CD14-positive monocyte (primary cell): ENCODE measurements around the gene KIAA1549. TPM values are rescaled to one million over a fixed set of nuclear protein-coding genes. Genes with fewer than 3 reads are reported as not detected.
"Not testable (repeated sequence)": the region's sequence is repeated elsewhere in the genome, so short reads cannot be mapped to it uniquely, and the experiment has no call there.

Experiments used
- DNase-seq, 3 donors: peaks; one replicate each; pipeline ENCODE4 v3.0.0-alpha.2; 2011 to 2022
- H2AFZ ChIP-seq: 2 replicates; pipeline ENCODE4 v1.6.0; 2012; ENCODE audit warnings: mild to moderate bottlenecking, low read depth, low read length, inconsistent platforms; ENCODE audit not compliant: insufficient read depth, poor library complexity, severe bottlenecking
- H3K27ac ChIP-seq, 2 donors: 1 replicate in 1 of 2; 2 replicates in 1 of 2; pipeline ENCODE4 v1.5.1; 2012 to 2013; ENCODE audit warnings: low read length in 2 of 2, control low read depth in 1 of 2, inconsistent platforms in 1 of 2, low read depth in 1 of 2, mild to moderate bottlenecking in 1 of 2
- H3K27me3 ChIP-seq, 2 donors: one replicate each; pipeline versions ENCODE4 v1.6.0 to v1.6.1; 2011 to 2013; ENCODE audit warnings: low read length in 2 of 2; ENCODE audit not compliant: control insufficient read depth in 2 of 2, insufficient read depth in 2 of 2
- H3K36me3 ChIP-seq, 2 donors: replicated peaks in 1 of 2; 1 replicate in 1 of 2; 2 replicates in 1 of 2; pipeline versions ENCODE4 v1.5.1 to v1.6.1; 2012 to 2013; ENCODE audit warnings: low read length in 2 of 2, control low read depth in 1 of 2, inconsistent platforms in 1 of 2, mild to moderate bottlenecking in 1 of 2; ENCODE audit not compliant: insufficient read depth in 2 of 2, control insufficient read depth in 1 of 2
- H3K4me1 ChIP-seq, 2 donors: 1 replicate in 1 of 2; 2 replicates in 1 of 2; pipeline versions ENCODE4 v1.5.1 to v1.6.1; 2012 to 2013; ENCODE audit warnings: low read length in 2 of 2, control low read depth in 1 of 2, inconsistent platforms in 1 of 2, mild to moderate bottlenecking in 1 of 2, moderate library complexity in 1 of 2; ENCODE audit not compliant: insufficient read depth in 2 of 2, control insufficient read depth in 1 of 2
- H3K4me2 ChIP-seq: replicated peaks from 2 replicates; pipeline ENCODE3; 2012; ENCODE audit warnings: low read length, moderate library complexity, mild to moderate bottlenecking; ENCODE audit not compliant: poor library complexity, severe bottlenecking; ENCODE audit errors: extremely low read depth
- H3K4me3 ChIP-seq, 3 experiments: fragments of 200-600 bp in 1 of 3; sonication (generic) in 1 of 3; replicated peaks in 1 of 3; 1 replicate in 2 of 3; 2 replicates in 1 of 3; pipeline ENCODE4 v1.5.1; 2011 to 2013; ENCODE audit warnings: low read length in 3 of 3, mild to moderate bottlenecking in 3 of 3, control low read depth in 2 of 3, low read depth in 2 of 3, inconsistent platforms in 1 of 3, moderate library complexity in 1 of 3
- H3K79me2 ChIP-seq: 2 replicates; pipeline ENCODE4 v1.6.0; 2012; ENCODE audit warnings: mild to moderate bottlenecking, control low read depth, inconsistent platforms, low read length, moderate library complexity; ENCODE audit not compliant: insufficient read depth
- H3K9ac ChIP-seq: 2 replicates; pipeline ENCODE4 v1.6.0; 2017; ENCODE audit warnings: low read length, mild to moderate bottlenecking; ENCODE audit not compliant: insufficient read depth, poor library complexity, severe bottlenecking
- H3K9me3 ChIP-seq, 2 donors: replicated peaks in 1 of 2; 1 replicate in 1 of 2; 2 replicates in 1 of 2; pipeline versions ENCODE4 v1.5.1 to v1.6.1; 2012 to 2013; ENCODE audit warnings: low read length in 2 of 2, control low read depth in 1 of 2; ENCODE audit not compliant: control insufficient read depth in 1 of 2, insufficient read depth in 1 of 2
- H4K20me1 ChIP-seq: 2 replicates; pipeline ENCODE4 v1.6.0; 2012; ENCODE audit warnings: mild to moderate bottlenecking, low read length, control low read depth, moderate library complexity; ENCODE audit not compliant: insufficient read depth
- H3K27ac Mint-ChIP-seq, 7 donors: one replicate each; pipeline ENCODE4 v1.8.0; 2020; ENCODE audit warnings: mild to moderate bottlenecking in 7 of 7, mixed read lengths in 7 of 7, moderate library complexity in 6 of 7, inconsistent platforms in 2 of 7
- H3K27me3 Mint-ChIP-seq, 3 donors: one replicate each; pipeline ENCODE4 v1.8.0; 2021 to 2022; ENCODE audit warnings: low read depth in 3 of 3, mild to moderate bottlenecking in 3 of 3, mixed read lengths in 3 of 3, moderate library complexity in 3 of 3, inconsistent platforms in 1 of 3
- H3K36me3 Mint-ChIP-seq, 2 donors: one replicate each; pipeline ENCODE4 v1.8.0; 2020; ENCODE audit warnings: mixed read lengths in 2 of 2, inconsistent platforms in 1 of 2, mild to moderate bottlenecking in 1 of 2
- H3K4me1 Mint-ChIP-seq: one replicate; pipeline ENCODE4 v1.8.0; 2020; ENCODE audit warnings: mild to moderate bottlenecking, mixed read lengths
- H3K4me3 Mint-ChIP-seq, 2 donors: one replicate each; pipeline ENCODE4 v1.8.0; 2020; ENCODE audit warnings: mild to moderate bottlenecking in 2 of 2, mixed read lengths in 2 of 2, moderate library complexity in 1 of 2
- H3K9me3 Mint-ChIP-seq, 7 donors: one replicate each; pipeline ENCODE4 v1.8.0; 2020 to 2022; ENCODE audit warnings: mixed read lengths in 7 of 7, mild to moderate bottlenecking in 6 of 7, moderate library complexity in 6 of 7, inconsistent platforms in 2 of 7
- WGBS: methylation state at CpG from one replicate; pipeline ENCODE4 v1.1.5; 2013; ENCODE audit warnings: missing lambda C conversion rate; ENCODE audit not compliant: insufficient coverage; 5-methylcytosine and 5-hydroxymethylcytosine counted together
- intact Hi-C, 2 donors: fragments of 100-400 bp; cut with micrococcal nuclease; formaldehyde crosslinking; loops; one replicate each; pipeline versions ENCODE4 v1.15.0 to v1.15.1; 2023
- polyA plus RNA-seq, 3 donors: library from polyadenylated mRNA; depleted of rRNA in 1 of 3; unstranded in 2 of 3; stranded (reverse) in 1 of 3; fragments of 300-500 nt in 2 of 3; fragments of >200 nt in 1 of 3; fragmentation: Illumina TruSeq in 2 of 3; gene quantifications; 1 replicate in 2 of 3; 2 replicates in 1 of 3; pipeline ENCODE4 v1.2.3, GENCODE V29; 2012 to 2021
- TF ChIP-seq, protein P1 (sequence below): fragments of 200-600 bp; IDR thresholded peaks from one replicate; pipeline ENCODE4 v1.8.0; 2022; ENCODE audit warnings: antibody characterized with exemption, mild to moderate bottlenecking

Gene KIAA1549
- polyA plus RNA-seq, 3 donors, result 0.03 TPM; not detected in 1

DNA sequence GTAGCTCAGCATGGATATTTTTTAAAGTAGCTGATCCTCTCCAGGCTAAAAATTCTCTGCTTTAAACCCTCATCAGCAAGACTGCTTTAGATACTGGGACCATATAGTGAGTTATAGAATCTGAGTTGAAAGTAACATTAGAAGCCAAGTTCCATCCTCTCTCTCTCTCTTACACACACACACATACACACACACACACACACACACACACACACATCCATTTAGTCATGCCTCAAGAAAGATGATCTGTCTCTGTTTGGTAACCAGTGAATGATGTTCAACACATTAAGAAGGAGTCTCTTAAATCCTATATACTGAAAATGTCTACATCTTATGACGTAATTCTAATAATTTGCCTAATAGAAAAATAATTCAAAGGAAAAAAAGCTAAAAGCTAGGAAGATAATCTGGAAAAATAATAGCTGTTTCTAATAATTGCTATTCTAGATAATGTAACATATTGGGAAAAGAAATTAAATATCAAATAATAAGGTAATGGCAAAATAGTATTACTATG, 166.3 kb downstream of the KIAA1549 start:
- H3K27me3 Mint-ChIP-seq, result peaks cover 0 to 3% (median 0%) of the 10 kb centered on the region in 3 donors
- peaks cover 0 to 13% (median 0%) of the 10 kb centered on the region in 7 donors for H3K9me3 Mint-ChIP-seq
- Histone ChIP-seq H3K27me3 (no peaks in the 10 kb centered on the region), H3K79me2 (no peaks in the 10 kb centered on the region), H3K4me1 (no peaks in the 10 kb centered on the region), H4K20me1 (no peaks in the 10 kb centered on the region), H3K4me2 (no peak overlapping the region), H3K9me3 (no peaks in the 10 kb centered on the region), H3K27ac (no peak overlapping the region), H2AFZ (no peak overlapping the region), H3K9ac (no peak overlapping the region), H3K36me3 (no peaks in the 10 kb centered on the region), H3K4me3 (no peak overlapping the region)
- TF ChIP-seq, protein P1, sequence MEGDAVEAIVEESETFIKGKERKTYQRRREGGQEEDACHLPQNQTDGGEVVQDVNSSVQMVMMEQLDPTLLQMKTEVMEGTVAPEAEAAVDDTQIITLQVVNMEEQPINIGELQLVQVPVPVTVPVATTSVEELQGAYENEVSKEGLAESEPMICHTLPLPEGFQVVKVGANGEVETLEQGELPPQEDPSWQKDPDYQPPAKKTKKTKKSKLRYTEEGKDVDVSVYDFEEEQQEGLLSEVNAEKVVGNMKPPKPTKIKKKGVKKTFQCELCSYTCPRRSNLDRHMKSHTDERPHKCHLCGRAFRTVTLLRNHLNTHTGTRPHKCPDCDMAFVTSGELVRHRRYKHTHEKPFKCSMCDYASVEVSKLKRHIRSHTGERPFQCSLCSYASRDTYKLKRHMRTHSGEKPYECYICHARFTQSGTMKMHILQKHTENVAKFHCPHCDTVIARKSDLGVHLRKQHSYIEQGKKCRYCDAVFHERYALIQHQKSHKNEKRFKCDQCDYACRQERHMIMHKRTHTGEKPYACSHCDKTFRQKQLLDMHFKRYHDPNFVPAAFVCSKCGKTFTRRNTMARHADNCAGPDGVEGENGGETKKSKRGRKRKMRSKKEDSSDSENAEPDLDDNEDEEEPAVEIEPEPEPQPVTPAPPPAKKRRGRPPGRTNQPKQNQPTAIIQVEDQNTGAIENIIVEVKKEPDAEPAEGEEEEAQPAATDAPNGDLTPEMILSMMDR, result no peak
- no peak overlapping the region for H3K4me3 Mint-ChIP-seq
- no peak for DNase-seq
- H3K36me3 Mint-ChIP-seq, result no peaks in the 10 kb centered on the region
- no peak overlapping the region for H3K27ac Mint-ChIP-seq
- intact Hi-C loops, result no loop called here
- no peaks in the 10 kb centered on the region for H3K4me1 Mint-ChIP-seq
- WGBS, result no CpG with 5 or more reads among the region's 1 CpG

DNA sequence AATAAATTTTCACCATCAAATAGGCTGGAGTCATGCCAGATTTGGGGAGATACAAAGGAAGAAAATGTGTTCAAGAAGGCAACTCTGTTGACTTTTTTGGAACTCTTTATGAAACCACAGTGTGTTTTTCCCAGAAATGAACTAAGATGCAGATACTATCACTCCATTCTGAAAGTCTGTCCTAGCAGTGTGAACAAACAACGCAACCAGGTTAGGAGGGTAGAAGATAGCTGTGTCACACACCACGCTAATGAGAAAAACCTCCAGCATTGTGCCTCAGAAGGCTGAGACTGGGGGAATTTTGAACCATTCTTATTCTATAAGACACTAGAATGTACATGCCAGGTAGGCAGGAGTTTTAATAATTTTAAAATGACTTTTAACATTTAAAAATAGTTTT, 167.2 kb downstream of the KIAA1549 start:
- no CpG with 5 or more reads among the region's 2 CpGs for WGBS
- TF ChIP-seq, protein P1, result no peak
- peaks cover 0 to 7% (median 0%) of the 10 kb centered on the region in 7 donors for H3K9me3 Mint-ChIP-seq
- H3K4me3 Mint-ChIP-seq, result no peak overlapping the region
- no peaks in the 10 kb centered on the region for H3K9me3 ChIP-seq
- H3K27me3 Mint-ChIP-seq, result peaks cover 0 to 3% (median 0%) of the 10 kb centered on the region in 3 donors
- intact Hi-C loops, result no loop called here
- H4K20me1 ChIP-seq, result no peaks in the 10 kb centered on the region
- no peak overlapping the region for H3K27ac ChIP-seq
- H3K36me3 ChIP-seq, result no peaks in the 10 kb centered on the region
- H2AFZ ChIP-seq, result no peak overlapping the region
- no peaks in the 10 kb centered on the region for H3K4me1 Mint-ChIP-seq
- DNase-seq, result no peak
- no peak overlapping the region for H3K4me2 ChIP-seq
- H3K79me2 ChIP-seq, result no peaks in the 10 kb centered on the region
- H3K27ac Mint-ChIP-seq, result no peak overlapping the region
- no peaks in the 10 kb centered on the region for H3K27me3 ChIP-seq
- H3K9ac ChIP-seq, result no peak overlapping the region
- no peaks in the 10 kb centered on the region for H3K4me1 ChIP-seq
- no peaks in the 10 kb centered on the region for H3K36me3 Mint-ChIP-seq
- H3K4me3 ChIP-seq, result no peak overlapping the region

DNA sequence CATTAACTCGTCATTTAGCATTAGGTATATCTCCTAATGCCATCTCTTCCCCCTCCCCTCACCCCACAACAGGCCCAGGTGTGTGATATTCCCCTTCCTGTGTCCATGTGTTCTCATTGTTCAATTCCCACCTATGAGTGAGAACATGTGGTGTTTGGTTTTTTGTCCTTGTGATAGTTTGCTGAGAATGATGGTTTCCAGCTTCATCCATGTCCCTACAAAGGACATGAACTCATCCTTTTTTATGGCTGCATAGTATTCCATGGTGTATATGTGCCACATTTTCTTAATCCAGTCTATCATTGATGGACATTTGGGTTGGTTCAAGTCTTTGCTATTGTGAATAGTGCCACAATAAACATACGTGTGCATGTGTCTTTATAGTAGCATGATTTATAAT, 169.9 kb downstream of the KIAA1549 start:
- H3K9ac ChIP-seq, H3K27me3 Mint-ChIP-seq, H3K36me3 ChIP-seq, H3K4me3 Mint-ChIP-seq, intact Hi-C loops, H3K4me1 Mint-ChIP-seq, H3K4me1 ChIP-seq, H3K4me3 ChIP-seq, H3K27ac Mint-ChIP-seq, H3K79me2 ChIP-seq, H3K27me3 ChIP-seq, H3K9me3 ChIP-seq, H2AFZ ChIP-seq, H3K4me2 ChIP-seq, H4K20me1 ChIP-seq, H3K27ac ChIP-seq, DNase-seq, H3K36me3 Mint-ChIP-seq: not testable (repeated sequence)
- WGBS, result no CpG with 5 or more reads among the region's 2 CpGs
- H3K9me3 Mint-ChIP-seq, result peaks cover 0 to 10% (median 5%) of the 10 kb centered on the region in 7 donors
